GM23338 (cell line): ENCODE results near the gene STON2. TPM values are rescaled to one million over a fixed set of nuclear protein-coding genes. Genes with fewer than 3 reads are reported as not detected.

Experiments used
- ATAC-seq: fragments of 200-7000 bp; cut with Tn5 transposase; 3 replicates; pipeline ENCODE4 v1.9.1; 2020
- DNase-seq: peaks from one replicate; pipeline ENCODE4 v3.0.0-alpha.2; 2015; ENCODE audit warnings: low spot score
- H2AFZ ChIP-seq: fragments of 200-600 bp; sonication (generic); 2 replicates; pipeline ENCODE4 v1.8.0; 2016; ENCODE audit warnings: antibody characterized with exemption, mild to moderate bottlenecking, moderate library complexity
- H3F3A ChIP-seq: fragments of 200-600 bp; sonication (generic); replicated peaks from 2 replicates; pipeline ENCODE4 v1.8.0; 2017; ENCODE audit warnings: antibody characterized with exemption, mixed run types, low read depth
- H3K27ac ChIP-seq: fragments of 200-600 bp; sonication (generic); 2 replicates; pipeline ENCODE4 v1.6.1; 2016; ENCODE audit warnings: low read depth
- H3K27me3 ChIP-seq: fragments of 200-600 bp; sonication (generic); 2 replicates; pipeline ENCODE4 v1.8.0; 2016; ENCODE audit warnings: mild to moderate bottlenecking, mixed run types, moderate library complexity; ENCODE audit not compliant: insufficient read depth
- H3K36me3 ChIP-seq: fragments of 200-600 bp; sonication (generic); 2 replicates; pipeline ENCODE4 v1.8.0; 2016; ENCODE audit warnings: mild to moderate bottlenecking; ENCODE audit not compliant: insufficient read depth
- H3K4me1 ChIP-seq: fragments of 200-600 bp; sonication (generic); 2 replicates; pipeline ENCODE4 v1.8.0; 2016; ENCODE audit warnings: mild to moderate bottlenecking, moderate library complexity; ENCODE audit not compliant: insufficient read depth
- H3K4me2 ChIP-seq: fragments of 200-600 bp; sonication (generic); 2 replicates; pipeline ENCODE4 v1.7.1; 2017; ENCODE audit warnings: mixed run types
- H3K4me3 ChIP-seq: fragments of 200-600 bp; sonication (generic); 2 replicates; pipeline ENCODE4 v1.6.1; 2016; ENCODE audit warnings: mixed run types
- H3K79me2 ChIP-seq: fragments of 200-600 bp; sonication (generic); replicated peaks from 2 replicates; pipeline ENCODE4 v1.8.0; 2017; ENCODE audit warnings: mild to moderate bottlenecking; ENCODE audit not compliant: insufficient read depth
- H3K9me2 ChIP-seq: fragments of 200-600 bp; sonication (generic); 2 replicates; pipeline ENCODE4 v1.8.0; 2017; ENCODE audit not compliant: insufficient read depth
- H4K20me1 ChIP-seq: fragments of 200-600 bp; sonication (generic); replicated peaks from 2 replicates; pipeline ENCODE4 v1.8.0; 2017; ENCODE audit warnings: mild to moderate bottlenecking; ENCODE audit not compliant: insufficient read depth
- H3K27ac Mint-ChIP-seq: 2 replicates; pipeline ENCODE4 v1.8.0; 2020; ENCODE audit warnings: inconsistent platforms, mild to moderate bottlenecking, moderate library complexity, mixed read lengths
- H3K27me3 Mint-ChIP-seq: 3 replicates; pipeline ENCODE4 v1.8.0; 2022; ENCODE audit warnings: low read depth, mild to moderate bottlenecking, moderate library complexity, mixed read lengths, inconsistent platforms; ENCODE audit not compliant: insufficient read depth, poor library complexity
- H3K36me3 Mint-ChIP-seq: 3 replicates; pipeline ENCODE4 v1.8.0; 2021; ENCODE audit warnings: low read depth, mild to moderate bottlenecking, inconsistent platforms, moderate library complexity, mixed read lengths
- H3K4me1 Mint-ChIP-seq: 3 replicates; pipeline ENCODE4 v1.8.0; 2020; ENCODE audit warnings: mild to moderate bottlenecking, inconsistent platforms, mixed read lengths
- H3K4me3 Mint-ChIP-seq: 3 replicates; pipeline ENCODE4 v1.8.0; 2021; ENCODE audit warnings: moderate library complexity, mild to moderate bottlenecking, inconsistent platforms, mixed read lengths
- H3K9me3 Mint-ChIP-seq: 3 replicates; pipeline ENCODE4 v1.8.0; 2020; ENCODE audit warnings: moderate library complexity, mild to moderate bottlenecking, inconsistent platforms, mixed read lengths
- CREB1 ChIP-seq: fragments of 250-450 bp; sonication (Bioruptor Pico); IDR thresholded peaks from 2 replicates; pipeline ENCODE4 v1.5.0; 2020; ENCODE audit warnings: low read depth, mild to moderate bottlenecking, moderate library complexity
- JUNB ChIP-seq: IDR thresholded peaks from one replicate; pipeline ENCODE4 v1.6.1; 2016; ENCODE audit warnings: antibody characterized with exemption; ENCODE audit not compliant: unreplicated experiment
- NANOG ChIP-seq: IDR thresholded peaks from 2 replicates; pipeline ENCODE4 v1.6.1; 2016; ENCODE audit warnings: antibody characterized with exemption, borderline replicate concordance
- POLR2AphosphoS5 ChIP-seq: IDR thresholded peaks from 2 replicates; pipeline ENCODE4 v1.6.1; 2016; ENCODE audit warnings: antibody characterized with exemption, low read depth
- REST ChIP-seq: IDR thresholded peaks from one replicate; pipeline ENCODE4 v1.6.1; 2018; ENCODE audit warnings: antibody characterized with exemption; ENCODE audit not compliant: unreplicated experiment
- ZNF331 ChIP-seq: fragments of 250-450 bp; sonication (Bioruptor Pico); IDR thresholded peaks from 2 replicates; pipeline ENCODE4 v1.5.0; 2020; ENCODE audit warnings: low read depth, mild to moderate bottlenecking, moderate library complexity
- ZNF462 ChIP-seq: fragments of 250-450 bp; sonication (Bioruptor Pico); IDR thresholded peaks from 2 replicates; pipeline ENCODE4 v1.5.0; 2020; ENCODE audit warnings: mild to moderate bottlenecking, moderate library complexity
- polyA plus RNA-seq: library from polyadenylated mRNA; unstranded; fragments of >200 nt; fragmentation: Nextera tagmentation; extraction: Ambion mirVana; gene quantifications from 2 replicates; pipeline ENCODE4 v1.2.1, GENCODE V29; 2016
- total RNA-seq: library from RNA; depleted of rRNA; stranded (reverse); fragments of >200 nt; shearing (Covaris generic); gene quantifications from 2 replicates; pipeline ENCODE4 v1.2.3, GENCODE V29; 2014

STON2 gene
- total and polyA plus RNA-seq, 2 experiments from 2014 or later = 8.2 to 71.0 TPM

GRCh38 chr14:81263777-81264410, 136.2 kb downstream of the STON2 start:
- H3F3A ChIP-seq = no peaks in the 10 kb centered on the region
- no peak overlapping the region for H2AFZ ChIP-seq
- H3K36me3 Mint-ChIP-seq = peaks cover 20% of the 10 kb centered on the region; the same call in 2 of the 3 replicates
- no peaks in the 10 kb centered on the region for H3K36me3 ChIP-seq
- H3K4me1 Mint-ChIP-seq = peaks cover 27% of the 10 kb centered on the region
- peaks cover 2% of the 10 kb centered on the region for H3K27me3 Mint-ChIP-seq
- H3K79me2 ChIP-seq = no peaks in the 10 kb centered on the region
- H3K27me3 ChIP-seq = no peaks in the 10 kb centered on the region
- no peak overlapping the region for H3K27ac ChIP-seq
- H3K4me1 ChIP-seq = peaks cover 26% of the 10 kb centered on the region
- no peaks in the 10 kb centered on the region for H4K20me1 ChIP-seq
- TF ChIP-seq ZNF462 (CRISPR knock-in tag) = no peak
- no peak for TF ChIP-seq NANOG
- TF ChIP-seq REST = no peak
- no peak for TF ChIP-seq POLR2AphosphoS5
- no peak for TF ChIP-seq ZNF331 (CRISPR knock-in tag)
- TF ChIP-seq JUNB = no peak
- no peak for TF ChIP-seq CREB1 (CRISPR knock-in tag)
- H3K4me2 ChIP-seq = peak overlapping the region; percentile 4; the same call in 1 of the 2 replicates
- H3K9me3 Mint-ChIP-seq = no peaks in the 10 kb centered on the region
- DNase-seq = no peak
- H3K27ac Mint-ChIP-seq = 0 out of 2 replicates have a peak overlapping the region, but pooled peaks have one; percentile 24
- H3K9me2 ChIP-seq = no peaks in the 10 kb centered on the region
- H3K4me3 ChIP-seq = no peak overlapping the region
- H3K4me3 Mint-ChIP-seq = no peak overlapping the region
- ATAC-seq = peak; percentile 44
